Islet precursor cell (in vitro differentiated cells): ENCODE measurements around the gene FSTL3.
"Not testable (repeated sequence)": the region's sequence is repeated elsewhere in the genome, so short reads cannot be mapped to it uniquely, and the experiment has no call there.

ENCODE experiments used
- DNase-seq: peaks from one replicate; pipeline ENCODE4 v3.0.0-alpha.2; 2018

The FSTL3 gene

DNA sequence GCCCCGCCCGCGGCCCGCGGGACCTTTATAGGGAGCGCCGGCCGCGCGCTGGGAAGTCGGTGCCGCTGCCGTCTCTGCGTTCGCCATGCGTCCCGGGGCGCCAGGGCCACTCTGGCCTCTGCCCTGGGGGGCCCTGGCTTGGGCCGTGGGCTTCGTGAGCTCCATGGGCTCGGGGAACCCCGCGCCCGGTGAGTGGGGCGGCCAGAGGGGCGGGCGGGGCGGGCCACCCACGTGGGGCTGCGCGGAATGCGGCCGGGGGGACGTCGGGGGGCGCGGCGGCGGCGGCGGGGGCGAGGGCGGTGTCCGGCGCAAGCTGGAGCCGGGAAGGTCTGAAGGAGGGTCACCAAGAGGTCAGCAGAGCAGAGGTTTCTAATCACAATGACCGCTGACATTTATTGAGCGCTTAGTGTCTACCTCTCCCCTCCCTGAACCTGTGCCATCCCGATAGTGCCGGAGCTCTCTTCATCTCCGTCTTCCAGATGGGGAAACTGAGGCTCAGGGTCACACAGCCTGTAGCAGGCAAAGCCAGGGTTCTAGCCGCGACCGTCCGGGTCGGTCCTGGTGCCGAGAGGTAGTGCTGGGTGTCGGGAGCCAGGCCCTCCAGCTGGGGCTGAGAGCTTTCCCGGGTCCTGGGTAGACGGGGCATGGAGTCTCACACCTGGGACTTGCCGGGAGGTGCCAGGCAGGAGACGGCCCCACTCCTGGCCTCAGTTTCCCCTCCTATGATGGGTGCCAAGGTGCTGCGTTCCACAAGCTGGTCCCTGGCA lies at the start of gene FSTL3:
FSTL3 (plus strand) TSS at position 54 of the 767 bp plus-strand sequence; CDS start at position 86, 32 bp downstream.
- no peak for DNase-seq

DNA sequence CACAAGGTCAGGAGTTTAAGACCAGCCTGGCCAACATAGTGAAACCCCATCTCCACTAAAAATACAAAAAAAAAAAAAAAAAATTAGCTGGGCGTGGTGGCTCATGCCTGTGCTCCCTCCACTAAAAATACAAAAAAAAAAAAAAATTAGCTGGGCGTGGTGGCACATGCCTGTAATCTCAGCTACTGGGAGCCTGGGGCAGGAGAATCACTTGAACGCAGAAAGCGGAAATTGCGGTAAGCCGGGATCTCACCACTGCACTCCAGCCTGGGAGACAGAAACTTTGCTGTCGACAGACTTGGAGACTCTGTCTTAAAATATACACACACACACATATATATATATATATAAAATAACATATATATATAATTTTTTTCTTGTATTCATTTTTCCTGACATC lies 49.6 kb upstream of the FSTL3 start:
- DNase-seq: not testable (repeated sequence)

DNA sequence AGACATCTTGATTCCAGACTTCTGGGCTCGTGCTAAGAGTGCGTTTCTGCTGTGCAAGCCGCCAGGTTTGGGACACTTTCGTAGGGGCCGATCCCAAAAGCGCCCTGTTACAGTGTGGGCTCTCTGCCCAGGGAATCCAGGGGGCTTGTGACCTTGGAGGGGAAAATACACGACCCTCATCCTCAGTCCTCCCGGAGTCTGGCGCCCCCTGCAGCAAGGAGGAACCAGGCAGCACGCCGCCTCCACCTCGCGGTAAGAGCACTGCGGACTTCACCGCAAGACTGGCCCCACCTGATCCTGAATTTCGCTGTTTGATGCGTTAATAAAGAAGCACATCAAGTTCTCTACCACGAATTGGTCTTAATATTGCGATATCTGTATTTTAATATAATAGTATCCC lies 48.0 kb upstream of the FSTL3 start:
- no peak for DNase-seq

DNA sequence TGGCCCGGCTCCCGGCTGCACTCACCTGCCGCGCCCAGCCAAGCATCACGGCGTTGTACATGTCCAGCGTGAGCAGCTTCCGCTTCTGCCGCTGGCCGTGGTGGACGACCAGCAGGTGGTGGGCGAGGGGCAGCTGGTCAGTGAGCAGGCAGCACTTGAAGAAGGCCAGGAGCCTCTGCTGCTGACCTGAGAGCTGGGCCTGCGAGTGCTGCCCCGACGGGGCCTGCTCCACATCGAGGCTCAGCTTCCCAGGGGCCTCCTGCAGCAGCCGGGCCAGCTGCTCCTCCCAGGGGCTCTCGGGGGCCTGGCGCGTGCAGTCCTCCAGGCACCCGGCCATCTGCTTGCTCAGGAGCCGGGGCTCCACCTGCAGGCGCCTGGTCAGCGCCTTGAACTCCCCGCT lies 46.7 kb upstream of the FSTL3 start:
- not testable (repeated sequence) for DNase-seq

DNA sequence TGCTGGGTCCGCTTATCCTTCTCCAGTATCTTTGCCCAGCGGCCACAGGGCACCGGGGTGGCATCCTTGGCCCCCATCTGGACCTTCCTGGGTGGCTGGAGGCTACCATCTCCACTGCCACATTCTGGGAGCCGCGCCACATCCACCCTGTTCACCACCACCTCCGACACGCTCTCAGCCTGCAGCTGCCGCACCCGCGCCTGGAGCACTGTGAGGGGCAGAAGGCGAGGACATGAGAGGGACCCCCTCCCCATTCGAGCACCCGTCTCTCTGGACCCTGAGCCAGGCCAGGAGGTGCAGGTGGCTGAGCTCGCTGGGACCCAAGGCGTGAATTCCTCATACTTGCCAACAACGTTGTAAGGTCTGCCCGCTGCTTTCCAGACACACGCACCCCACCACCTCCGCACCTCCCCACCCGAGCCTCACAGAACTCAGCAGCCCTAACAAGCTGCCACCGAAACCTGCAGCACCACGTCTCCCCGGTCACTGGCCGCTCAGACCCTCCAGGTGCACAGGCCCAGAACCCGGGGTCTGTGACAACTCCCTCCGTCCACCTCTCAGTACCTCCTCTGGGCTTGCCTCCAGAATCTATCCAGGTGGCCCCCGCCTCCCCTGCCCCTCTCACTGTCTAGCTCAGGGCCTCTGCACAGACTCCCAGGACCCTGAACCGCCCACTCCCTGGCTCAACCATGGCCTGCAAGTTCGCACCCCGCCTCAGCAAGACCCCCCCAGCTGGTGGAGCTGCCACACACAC lies 46.1 kb upstream of the FSTL3 start:
- no peak for DNase-seq

DNA sequence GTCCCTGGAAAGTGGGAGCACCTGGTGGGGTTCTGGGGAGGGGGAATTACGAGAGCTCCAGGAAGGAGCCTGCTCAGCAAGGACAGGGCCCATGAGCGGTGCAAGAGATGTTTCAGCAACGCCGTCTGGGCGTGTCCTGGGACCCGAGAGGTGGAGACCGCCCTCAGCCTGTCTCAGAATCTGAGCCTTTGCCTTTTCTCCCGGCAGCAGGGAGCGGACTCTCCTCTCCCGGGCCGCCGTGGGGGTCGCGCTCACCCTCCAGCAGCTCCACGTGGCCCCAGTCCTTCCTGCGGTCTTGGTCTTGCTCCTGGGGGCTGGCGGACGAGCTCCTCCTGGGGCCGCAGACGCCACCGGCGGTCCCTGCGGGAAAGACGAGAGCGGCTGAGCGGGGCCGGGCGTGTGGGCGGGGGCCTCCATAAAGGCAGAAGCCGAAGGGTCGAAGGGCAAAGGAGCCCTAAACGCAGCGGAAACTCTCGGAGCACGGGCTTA lies 43.6 kb upstream of the FSTL3 start:
- DNase-seq: peak; percentile 86

DNA sequence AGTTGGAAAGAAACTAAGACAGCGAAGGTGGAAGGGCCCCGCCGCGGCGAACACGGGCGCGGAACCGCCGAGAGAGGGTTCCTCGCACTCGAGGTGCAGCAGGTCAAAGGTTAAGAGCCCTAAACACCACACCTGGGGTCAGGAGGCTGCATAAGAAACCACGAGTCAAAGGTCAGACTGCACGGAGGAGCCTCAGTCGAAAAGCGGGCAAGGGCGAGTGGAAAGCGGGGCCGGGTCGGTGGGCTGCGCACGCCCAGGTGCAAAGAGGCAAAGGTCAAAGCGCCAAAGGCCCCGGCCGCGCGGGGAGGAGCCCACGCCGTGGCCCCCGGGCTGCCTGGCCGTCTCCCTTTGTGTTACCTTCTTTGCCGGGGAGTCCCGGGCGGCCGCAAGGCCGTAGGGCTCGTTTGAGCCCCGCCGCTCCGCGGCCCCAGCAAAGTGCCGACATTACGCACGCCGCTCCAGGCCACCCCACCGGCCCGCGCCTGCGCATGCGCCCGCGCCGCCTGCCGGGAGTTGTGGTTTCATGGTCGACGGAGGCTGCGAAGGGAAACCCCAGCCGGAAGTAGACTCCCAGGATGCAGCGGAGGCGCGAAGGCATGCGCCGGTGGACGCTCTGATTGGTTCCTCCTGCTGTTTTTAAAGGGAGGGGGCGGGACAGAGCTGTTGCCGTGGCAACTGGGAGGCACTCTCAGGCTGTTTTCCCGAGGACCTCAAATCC lies 43.0 kb upstream of the FSTL3 start, which contains the start of gene POLRMT:
POLRMT (minus strand) TSS at position 470 of the 718 bp plus-strand sequence; CDS start at position 445, 25 bp downstream.
- peak; percentile 99 for DNase-seq

DNA sequence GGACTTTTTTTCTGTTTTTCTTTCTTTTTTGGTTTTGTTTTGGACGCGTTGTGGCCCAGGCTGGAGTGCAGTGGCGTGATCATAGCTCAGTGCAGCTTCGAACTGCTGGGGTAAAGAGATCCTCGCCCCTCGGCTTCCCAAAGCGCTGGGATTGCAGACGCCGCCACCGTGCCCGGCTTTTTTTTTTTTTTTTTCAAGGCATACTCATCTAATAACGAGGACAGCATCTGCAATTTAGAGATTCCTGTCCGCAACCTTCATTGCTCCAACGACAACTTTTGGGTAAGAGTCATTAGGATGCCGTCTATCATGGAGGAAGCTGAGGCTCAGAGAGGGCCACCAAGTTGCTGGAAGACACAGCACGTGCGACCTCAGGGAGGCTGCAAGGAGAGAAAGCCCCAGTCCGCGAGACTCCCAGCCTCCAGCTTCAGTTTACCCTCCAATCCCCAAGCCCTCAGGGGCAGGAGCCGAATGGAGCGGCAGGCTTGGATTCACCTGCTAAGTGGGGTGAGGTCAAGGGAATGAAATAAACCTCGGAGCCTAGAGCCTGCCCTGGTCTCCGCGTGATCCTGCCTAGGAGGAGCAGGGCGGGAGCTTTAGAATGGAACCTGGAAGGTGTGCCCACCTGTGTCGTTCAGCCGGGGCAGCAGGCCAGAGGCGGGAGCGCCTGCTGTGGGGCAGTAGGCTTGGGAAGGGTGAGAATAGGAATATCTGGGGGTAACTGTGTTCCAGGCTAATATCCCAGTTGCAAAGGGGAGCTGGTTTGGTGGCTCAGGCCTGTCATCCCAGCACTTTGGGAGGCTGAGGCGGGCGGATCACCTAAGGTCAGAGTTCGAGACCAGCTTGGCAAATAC lies 42.2 kb upstream of the FSTL3 start:
- peak; percentile 63 for DNase-seq

DNA sequence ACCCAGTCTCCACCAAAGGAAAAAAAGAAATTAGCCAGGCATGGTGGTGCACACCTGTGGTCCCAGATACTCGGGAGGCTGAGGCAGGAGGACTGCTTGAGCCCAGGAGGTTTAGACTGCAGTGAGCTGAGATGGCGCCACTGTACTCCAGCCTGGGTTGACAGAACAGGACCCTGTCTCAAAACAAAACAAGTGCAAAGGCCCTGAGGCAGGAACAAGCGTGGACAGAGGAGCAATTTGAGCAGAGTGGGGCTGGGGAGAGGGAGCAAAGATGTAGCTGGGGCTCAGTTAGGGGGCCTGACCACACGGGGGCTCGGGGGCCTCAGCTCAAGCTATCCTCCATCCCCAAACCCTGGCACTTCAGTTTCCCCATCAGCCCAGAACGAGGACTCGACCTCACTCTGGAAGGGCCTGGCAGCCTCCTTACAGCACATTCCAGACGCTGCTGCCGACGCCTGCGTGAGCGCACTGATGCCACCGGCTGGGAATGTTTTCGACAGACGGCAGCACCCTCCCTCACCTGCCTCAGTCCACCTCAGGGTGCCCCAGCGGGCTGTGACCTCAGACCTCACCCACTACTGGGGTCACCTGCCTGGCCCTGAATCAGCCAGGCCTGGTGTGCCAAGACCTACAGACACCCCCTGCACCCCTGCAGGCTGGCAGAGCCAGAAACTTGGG lies 41.1 kb upstream of the FSTL3 start:
- DNase-seq: peak; percentile 76

DNA sequence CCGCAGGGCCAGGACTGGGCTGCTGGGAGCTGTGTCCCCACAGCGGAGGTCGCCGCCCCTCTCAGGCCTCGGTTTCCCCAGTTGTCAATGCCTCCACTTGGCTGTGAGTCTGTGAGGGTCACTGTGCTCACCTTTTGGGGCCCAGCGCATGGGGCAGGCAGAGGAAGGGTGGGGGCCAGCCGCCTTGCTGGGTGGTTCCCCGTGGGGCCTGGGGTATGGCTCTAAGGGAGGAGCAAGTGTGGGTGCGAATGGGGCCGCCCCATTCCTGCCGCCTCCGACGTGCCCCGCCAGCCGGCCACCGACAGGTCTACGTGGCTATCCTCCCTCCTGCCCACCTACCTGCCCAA lies 37.3 kb upstream of the FSTL3 start:
- no peak for DNase-seq

DNA sequence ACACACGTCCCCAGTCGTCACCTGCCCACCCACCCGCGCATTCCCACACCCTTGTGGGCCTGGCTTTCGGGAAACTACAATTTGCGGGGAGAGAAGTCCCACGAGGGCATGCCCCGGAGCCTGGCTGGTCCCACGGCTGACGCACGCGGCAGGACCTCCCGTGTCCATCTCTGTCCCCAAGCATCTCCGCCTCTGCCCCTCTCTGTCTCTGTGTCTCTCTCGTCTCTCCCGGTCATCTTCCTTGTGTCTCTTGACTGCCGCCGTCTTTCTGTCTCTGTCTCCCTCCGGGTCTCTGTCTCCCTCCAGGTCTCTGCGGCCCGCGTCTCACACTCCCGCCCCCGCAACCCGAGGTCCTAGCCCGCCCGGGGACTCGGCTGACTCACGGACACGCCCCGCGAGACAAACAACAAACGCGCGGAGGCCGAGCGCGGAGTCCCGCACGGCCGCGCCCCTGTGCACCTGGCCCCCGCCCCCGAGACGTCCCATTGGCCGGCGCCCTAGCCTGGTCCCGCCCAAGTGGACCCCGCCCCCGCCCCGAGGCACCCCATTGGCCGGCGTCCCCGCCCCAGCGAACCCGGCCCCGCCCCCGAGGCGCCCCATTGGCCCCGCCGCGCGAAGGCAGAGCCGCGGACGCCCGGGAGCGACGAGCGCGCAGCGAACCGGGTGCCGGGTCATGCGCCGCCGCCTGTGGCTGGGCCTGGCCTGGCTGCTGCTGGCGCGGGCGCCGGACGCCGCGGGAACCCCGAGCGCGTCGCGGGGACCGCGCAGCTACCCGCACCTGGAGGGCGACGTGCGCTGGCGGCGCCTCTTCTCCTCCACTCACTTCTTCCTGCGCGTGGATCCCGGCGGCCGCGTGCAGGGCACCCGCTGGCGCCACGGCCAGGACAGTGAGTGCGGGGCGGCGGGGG lies 36.7 kb upstream of the FSTL3 start, which contains the start of gene FGF22:
FGF22 (plus strand) TSS at position 627 of the 908 bp plus-strand sequence; CDS start at position 674, 47 bp downstream.
- peak; percentile 97 for DNase-seq

DNA sequence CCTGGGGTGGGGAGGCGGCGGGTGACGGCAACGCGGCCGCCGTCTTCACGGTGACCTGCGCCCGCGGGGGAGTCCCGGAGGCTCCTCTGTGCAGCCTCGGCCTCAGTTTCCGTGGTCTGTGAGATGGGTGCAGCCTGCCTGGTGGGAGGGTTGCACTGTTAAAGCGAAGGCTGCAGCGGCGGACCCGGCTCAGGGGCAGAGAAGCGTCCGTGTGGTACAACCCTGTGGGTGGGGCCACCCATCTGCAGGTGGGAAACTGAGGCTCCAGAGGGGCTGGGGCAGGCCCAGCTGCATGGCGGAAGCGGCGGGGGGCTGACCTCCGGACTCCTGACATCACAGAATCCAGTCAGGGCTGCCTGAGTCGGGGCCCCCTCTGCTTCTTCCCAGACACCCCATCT lies 36.0 kb upstream of the FSTL3 start:
- no peak for DNase-seq

DNA sequence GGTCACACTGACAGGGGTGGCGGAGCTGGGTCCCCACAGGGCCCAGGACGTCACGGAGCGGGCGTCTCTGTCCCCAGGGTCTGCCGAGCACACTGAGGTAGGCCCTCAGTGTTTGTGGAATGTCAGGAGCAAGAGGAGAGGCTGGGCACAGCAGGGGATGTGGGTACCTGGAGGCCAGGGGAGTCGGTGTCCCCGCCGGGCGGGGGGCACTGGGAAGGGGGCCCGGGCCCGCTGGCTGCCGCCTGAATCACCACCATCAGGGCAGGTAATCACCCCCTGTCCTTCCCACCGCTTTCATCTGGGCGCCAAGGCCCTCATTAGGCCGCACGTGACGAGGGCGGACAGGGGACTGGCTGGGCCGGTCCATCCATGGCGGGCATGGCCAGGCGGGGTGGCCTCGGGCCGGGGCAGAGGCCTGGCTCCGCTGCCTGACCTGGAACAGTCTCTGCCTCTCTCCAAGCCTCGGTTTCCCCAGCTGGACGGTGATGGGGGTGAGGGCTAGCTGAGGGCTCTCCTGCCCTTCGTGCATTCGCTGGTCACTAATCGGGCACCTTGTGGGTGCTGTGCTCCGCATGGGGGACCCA lies 35.5 kb upstream of the FSTL3 start:
- no peak for DNase-seq

DNA sequence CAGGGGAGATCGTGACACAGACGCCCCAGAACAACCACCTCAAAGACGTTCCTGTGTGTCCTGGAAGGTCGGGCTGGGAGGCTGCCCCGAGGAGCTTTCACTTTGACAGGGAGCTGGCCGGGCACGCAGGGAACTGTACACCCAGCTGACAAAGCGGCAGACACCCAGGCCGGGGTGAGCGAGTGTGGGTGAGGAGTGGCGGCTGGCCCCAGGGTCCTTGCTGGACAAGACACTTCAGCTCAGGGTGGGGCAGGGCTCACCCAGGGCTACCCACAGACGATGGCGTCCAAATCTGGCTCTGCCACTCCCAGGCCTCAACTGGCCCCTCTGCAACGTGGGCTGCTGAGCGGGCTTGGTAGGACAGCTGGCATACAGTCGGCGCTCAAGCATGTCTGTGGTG lies 34.5 kb upstream of the FSTL3 start:
- DNase-seq: no peak

DNA sequence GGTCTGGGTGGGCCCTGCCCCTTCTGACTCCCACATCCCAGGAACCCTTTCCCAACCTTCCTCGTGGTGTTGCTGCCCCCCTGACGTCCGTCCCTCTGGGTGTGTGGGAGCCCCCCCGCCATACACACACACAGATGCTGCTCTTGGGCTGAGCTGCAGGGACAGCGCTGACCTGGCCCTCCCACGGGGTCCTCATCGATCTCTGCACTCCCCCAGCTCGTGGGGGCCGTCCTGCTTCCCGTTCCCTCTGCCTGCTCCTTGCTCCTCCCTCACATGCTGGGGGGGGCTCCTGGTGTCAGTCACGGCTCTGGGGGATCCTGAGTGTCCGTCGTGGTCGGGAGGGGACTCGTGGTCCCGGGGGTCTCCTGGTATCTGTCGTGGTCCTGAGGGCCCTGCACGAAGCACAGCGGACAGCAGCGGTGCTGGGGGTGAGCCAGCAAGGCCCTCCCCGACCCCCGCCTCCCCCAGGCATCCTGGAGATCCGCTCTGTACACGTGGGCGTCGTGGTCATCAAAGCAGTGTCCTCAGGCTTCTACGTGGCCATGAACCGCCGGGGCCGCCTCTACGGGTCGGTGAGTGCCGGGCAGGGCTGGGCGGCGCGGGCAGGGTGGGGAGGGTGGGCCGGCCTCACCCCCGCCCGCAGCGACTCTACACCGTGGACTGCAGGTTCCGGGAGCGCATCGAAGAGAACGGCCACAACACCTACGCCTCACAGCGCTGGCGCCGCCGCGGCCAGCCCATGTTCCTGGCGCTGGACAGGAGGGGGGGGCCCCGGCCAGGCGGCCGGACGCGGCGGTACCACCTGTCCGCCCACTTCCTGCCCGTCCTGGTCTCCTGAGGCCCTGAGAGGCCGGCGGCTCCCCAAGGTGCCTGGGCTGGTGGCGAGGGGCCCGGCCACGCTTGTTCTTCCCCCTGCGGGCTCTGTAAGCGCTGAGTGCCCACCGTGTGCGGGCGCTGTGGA lies 33.1 kb upstream of the FSTL3 start:
- no peak for DNase-seq

DNA sequence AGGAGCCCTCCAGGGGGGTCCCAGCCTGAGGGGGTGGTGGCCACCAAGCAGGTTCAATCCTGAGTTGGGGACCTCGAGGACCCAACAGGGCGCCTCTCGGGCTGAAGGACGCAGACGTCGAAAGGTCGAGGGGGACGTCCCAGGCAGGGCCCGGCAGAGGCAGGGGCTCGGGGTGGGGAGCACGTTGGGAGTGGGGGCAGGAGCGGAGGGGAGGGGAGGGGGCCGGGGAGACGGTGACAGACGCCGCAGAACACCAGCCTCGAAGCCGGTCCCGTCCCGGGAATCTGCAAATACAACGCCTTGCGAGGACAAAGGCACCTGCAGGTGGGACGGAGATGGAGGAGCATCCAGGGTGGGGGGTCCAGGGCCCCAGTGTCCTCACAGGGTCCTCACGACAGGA lies 32.5 kb upstream of the FSTL3 start:
- no peak for DNase-seq

DNA sequence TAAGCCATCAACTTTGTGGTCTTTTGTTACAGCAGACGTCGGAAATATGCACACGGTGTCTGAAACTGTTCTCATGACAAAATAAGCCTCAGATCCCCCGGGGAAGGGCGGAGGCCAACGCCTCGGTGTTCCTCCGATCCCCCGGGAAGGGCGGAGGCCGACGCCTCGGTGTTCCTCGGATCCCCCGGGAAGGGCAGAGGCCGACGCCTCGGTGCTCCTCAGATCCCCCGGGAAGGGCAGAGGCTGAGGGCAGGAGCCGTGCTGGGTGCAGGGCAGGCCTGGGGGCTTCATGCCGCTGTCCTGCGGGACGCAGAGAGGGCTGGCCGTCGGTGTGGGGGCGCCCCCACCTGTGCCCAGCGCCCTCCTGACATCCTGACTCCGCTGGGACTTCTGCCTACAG lies 31.8 kb upstream of the FSTL3 start:
- no peak for DNase-seq

DNA sequence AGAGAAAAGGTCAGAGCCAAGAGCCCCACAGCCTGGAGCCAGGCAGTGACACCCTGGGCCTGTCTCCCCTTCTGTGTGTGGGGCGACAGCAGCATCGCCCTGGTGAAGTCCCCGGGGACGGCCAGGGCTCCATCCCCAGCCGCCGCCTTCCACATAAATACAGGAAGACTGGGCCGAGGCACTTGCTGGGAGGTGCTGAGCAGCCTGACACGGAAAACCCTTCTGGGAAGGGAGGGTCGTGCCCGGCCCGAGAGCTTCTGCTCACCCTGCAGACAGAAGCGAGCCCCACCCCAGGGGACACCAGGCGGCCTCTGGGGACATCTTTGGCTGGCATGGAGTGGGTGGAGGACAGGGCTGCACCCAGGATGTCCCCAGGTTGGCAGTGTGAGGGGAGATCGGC lies 31.4 kb upstream of the FSTL3 start:
- no peak for DNase-seq
